Gastrocnemius medialis (tissue), 4 donors: ENCODE data around the gene FLT3LG.
A peak's percentile ranks its signal among the peaks of the same experiment; 100 is the strongest.

ENCODE experiments used
- POLR2A ChIP-seq, 2 donors: fragments of 450-650 bp; IDR thresholded peaks; one replicate each; pipeline ENCODE4 v1.6.1; 2017; ENCODE audit warnings: antibody characterized with exemption in 2 of 2, mild to moderate bottlenecking in 2 of 2, moderate library complexity in 2 of 2
- TF ChIP-seq, protein P1 (sequence below), 5 experiments: fragments of 450-650 bp in 3 of 5; fragments of 200-600 bp in 2 of 5; sonication (generic) in 2 of 5; IDR thresholded peaks in 4 of 5; conservative IDR thresholded peaks in 1 of 5; 1 replicate in 4 of 5; 2 replicates in 1 of 5; pipeline ENCODE4 v1.5.1; 2016 to 2019; ENCODE audit warnings: antibody characterized with exemption in 5 of 5, mild to moderate bottlenecking in 3 of 5, moderate library complexity in 3 of 5

DNA sequence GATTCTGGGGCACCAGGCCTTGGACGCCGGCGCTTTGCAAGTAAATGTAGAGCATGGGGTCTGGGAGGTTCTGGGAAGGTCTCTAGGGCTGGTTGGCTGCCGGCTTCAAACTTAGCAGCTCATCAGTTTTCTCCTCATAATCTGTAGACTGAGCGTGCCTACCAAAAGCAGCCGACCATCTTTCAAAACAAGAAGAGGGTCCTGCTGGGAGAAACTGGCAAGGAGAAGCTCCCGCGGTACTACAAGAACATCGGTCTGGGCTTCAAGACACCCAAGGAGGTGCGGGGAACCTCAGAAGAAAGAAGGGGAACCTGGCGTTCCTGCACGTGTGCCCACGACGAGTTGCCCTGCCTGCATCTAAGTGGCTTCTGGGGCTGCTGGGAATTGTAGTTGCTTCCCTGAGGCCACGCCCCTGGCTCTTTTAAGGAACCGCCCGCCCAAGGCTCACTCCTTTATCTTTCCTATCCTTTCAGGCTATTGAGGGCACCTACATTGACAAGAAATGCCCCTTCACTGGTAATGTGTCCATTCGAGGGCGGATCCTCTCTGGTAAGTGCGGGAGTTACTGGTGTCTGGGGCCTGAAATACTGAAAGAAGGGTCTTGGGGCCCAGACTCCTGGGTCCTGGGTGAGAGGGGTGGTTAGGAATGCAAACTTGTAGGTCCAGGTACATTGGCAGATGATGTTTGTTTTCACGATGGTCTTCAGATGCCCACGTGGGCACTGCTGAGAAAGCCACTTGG lies 23.2 kb downstream of the FLT3LG start:
- peak; percentile 24 to 62 for TF ChIP-seq POLR2A (IDR thresholded peaks at IDR 0.05)
- TF ChIP-seq, protein P1, sequence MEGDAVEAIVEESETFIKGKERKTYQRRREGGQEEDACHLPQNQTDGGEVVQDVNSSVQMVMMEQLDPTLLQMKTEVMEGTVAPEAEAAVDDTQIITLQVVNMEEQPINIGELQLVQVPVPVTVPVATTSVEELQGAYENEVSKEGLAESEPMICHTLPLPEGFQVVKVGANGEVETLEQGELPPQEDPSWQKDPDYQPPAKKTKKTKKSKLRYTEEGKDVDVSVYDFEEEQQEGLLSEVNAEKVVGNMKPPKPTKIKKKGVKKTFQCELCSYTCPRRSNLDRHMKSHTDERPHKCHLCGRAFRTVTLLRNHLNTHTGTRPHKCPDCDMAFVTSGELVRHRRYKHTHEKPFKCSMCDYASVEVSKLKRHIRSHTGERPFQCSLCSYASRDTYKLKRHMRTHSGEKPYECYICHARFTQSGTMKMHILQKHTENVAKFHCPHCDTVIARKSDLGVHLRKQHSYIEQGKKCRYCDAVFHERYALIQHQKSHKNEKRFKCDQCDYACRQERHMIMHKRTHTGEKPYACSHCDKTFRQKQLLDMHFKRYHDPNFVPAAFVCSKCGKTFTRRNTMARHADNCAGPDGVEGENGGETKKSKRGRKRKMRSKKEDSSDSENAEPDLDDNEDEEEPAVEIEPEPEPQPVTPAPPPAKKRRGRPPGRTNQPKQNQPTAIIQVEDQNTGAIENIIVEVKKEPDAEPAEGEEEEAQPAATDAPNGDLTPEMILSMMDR (IDR thresholded peaks at IDR 0.05 in 4 of 5, conservative IDR thresholded peaks at IDR 0.05 in 1 of 5) = no peak
